Embryonic facial prominence (tissue), 1 donor: ENCODE results near the gene CCL4L2.
"Not testable (repeated sequence)": the region's sequence is repeated elsewhere in the genome, so short reads cannot be mapped to it uniquely, and the experiment has no call there.

Source experiments
- DNase-seq: peaks from one replicate; pipeline ENCODE4 v3.0.0-alpha.2; 2016; ENCODE audit errors: extremely low spot score

CCL4L2 gene

DNA sequence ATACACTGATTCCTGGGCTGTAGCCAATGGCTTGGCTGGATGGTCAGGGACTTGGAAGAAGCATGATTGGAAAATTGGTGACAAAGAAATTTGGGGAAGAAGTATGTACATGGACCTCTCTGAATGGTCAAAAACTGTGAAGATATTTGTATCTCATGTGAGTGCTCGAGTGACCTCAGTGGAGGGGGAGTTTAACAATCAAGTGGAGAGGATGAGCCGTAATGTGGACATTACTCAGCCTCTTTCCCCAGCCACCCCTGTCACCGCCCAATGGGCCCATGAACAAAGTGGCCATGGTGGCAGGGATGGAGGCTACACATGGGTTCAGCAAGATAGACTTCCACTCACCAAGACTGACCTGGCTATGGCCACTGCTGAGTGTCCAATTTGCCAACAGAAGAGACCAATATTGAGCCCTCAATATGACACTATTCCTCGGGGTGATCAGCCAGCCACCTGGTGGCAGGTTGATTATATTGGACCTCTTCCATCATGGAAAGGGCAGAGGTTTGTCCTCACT lies 10.8 kb downstream of the CCL4L2 start:
- DNase-seq, result not testable (repeated sequence)

DNA sequence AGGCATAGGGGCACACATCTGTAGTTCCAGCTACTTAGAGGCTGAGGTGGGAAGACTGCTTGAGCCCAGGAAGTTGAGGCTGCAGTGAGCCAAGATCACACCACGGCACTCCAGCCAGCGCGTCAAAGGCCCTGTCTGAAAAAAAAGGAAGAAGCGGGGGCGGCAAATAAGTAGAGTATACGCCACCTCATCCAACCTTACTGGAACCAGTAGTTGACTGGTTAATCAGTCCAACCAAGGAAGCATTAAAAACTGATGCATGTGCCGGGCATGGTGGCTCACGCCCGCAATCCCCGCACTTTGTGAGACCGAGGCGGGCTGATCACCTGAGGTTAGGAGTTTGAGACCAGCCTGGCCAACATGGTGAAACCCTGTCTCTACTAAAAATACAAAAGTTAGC lies 12.1 kb downstream of the CCL4L2 start:
- not testable (repeated sequence) for DNase-seq

DNA sequence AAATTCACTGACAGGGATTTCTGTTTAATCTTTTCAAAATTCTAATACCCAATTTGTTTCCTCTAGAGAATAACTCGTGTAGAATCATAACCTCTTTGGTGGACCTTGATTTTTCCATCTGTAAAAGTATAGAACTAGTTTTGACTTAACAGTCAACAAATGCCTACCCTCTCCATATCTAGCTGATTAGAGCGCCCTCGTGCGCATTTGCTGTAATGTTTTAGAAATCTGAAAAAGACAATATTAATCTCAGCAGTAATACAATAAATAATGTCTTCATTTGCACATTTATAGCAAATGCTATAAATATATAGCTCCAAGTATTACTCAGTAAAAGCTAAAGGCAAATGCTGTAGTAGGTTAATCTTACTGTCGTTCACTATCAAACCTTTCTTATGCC lies 18.8 kb downstream of the CCL4L2 start:
- DNase-seq, result not testable (repeated sequence)

DNA sequence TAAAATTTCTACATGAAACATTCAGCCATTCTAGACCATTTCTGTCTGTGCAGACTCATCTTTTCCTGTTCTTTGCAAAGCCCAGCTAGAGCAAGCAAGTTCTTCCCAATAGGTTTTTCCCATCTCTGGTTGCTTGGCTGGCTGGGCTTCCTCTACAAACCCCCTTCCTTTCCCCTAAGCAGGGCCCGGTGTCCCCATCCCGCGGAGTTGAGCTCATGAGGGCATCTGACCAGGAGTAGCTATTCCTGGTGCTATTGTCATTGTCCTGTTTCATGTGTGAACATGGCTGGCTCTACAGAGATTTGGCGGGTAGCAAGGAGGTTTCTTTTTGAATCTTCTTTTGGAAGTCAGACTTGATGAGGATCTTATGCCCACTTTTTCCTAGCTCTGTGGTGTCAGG lies 31.2 kb downstream of the CCL4L2 start:
- not testable (repeated sequence) for DNase-seq
